Mucosa of descending colon (tissue), 3 donors: ENCODE results near the gene SIK2. TPM values are rescaled to one million over a fixed set of nuclear protein-coding genes. Genes with fewer than 3 reads are reported as not detected.

Experiments
- ATAC-seq: fragments of 200-7000 bp; cut with Tn5 transposase; one replicate; pipeline ENCODE4 v1.9.1; 2020; ENCODE audit warnings: mild to moderate bottlenecking, moderate library complexity
- DNase-seq, 3 donors: peaks; one replicate each; pipeline ENCODE4 v3.0.0-alpha.2; 2020
- H3K36me3 ChIP-seq: fragments of 200-600 bp; one replicate; pipeline ENCODE4 v1.8.0; 2021; ENCODE audit warnings: low read depth, mild to moderate bottlenecking
- H3K4me1 ChIP-seq: fragments of 200-600 bp; one replicate; pipeline ENCODE4 v1.8.0; 2021; ENCODE audit warnings: low read depth, mild to moderate bottlenecking
- H3K4me3 ChIP-seq: fragments of 200-600 bp; one replicate; pipeline ENCODE4 v1.8.0; 2021; ENCODE audit warnings: mild to moderate bottlenecking
- H3K9me3 ChIP-seq: fragments of 200-600 bp; one replicate; pipeline ENCODE4 v1.8.0; 2021; ENCODE audit warnings: mild to moderate bottlenecking
- intact Hi-C, 2 donors: fragments of 100-400 bp; cut with DNase I in 1 of 2; cut with micrococcal nuclease in 1 of 2; formaldehyde crosslinking; loops; one replicate each; pipeline versions ENCODE4 v1.11.0 to v1.11.1; 2022; cut with DNase I, micrococcal nuclease
- total RNA-seq, 3 donors: library from RNA; stranded (reverse); fragmentation: NEBNext Ultra II Directional in 2 of 3; extraction: Animal tissue kit (Norgen Biotek cat#: 25700) in 2 of 3; gene quantifications; one replicate each; pipeline versions ENCODE4 v1.2.1 to v1.2.4, GENCODE V29; 2021 to 2023
- TF ChIP-seq, protein P1 (sequence below): fragments of 200-600 bp; IDR thresholded peaks from one replicate; pipeline ENCODE4 v1.8.0; 2022; ENCODE audit warnings: antibody characterized with exemption, mild to moderate bottlenecking
- donor health status: DM: no; HTN: no; CAD: no; lungs with moderate emphysema.
- donor health status: DM: no; HTN: no; CAD: no.
- donor health status: DM: no; HTN: yes; CAD: no.

SIK2 gene
- total RNA-seq, 3 donors from 2014 or later = 22.0 to 23.0 (median 22.7) TPM

DNA sequence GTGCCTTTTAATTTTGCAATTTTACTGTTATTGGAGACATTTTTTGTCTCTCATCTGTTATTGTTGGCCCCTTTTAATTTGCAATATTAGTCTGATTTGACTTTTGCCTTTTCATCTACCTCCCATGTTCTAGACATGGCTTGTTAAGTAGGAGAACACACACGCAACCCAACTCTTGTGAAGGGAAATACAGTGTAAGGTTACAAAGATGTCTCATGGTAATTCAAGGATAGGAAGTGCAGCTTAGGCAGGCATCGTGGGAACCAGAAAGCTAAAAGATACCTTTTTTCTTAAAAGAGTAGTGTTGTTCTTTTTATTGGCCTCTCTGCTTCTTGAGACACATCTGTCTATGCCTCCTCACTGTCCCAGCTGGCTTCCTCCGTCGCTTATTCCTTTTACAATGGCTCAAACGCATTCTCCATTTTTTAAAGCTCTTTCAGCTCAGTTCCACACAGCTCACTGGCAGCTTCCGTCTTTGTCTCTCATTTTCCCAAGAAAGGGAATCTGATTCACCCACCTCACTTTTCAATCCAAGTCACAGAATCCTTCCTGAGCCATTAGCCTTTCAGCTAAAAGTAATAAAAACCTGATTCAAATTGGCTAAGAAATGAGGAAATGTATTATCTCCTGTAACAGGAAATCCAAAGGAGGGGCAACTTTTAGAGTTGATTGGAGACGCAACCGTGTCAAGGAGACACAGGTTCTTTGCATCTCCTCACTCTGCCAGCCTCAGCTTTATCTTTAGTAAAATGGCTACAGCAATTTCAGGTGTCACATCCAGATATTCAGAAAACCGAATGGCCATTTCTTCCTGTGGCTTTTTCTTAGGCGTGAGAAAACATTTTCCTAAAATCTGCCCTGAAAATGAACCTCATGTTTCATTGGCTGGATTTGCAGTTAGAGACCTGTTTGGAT is 57.2 kb downstream of the SIK2 start:
- Histone ChIP-seq H3K4me3 (no peak overlapping the region), H3K9me3 (no peaks in the 10 kb centered on the region), H3K4me1 (no peaks in the 10 kb centered on the region), H3K36me3 (no peaks in the 10 kb centered on the region)
- ATAC-seq = no peak
- intact Hi-C loops = no loop called here
- DNase-seq = no peak
- TF ChIP-seq, protein P1, sequence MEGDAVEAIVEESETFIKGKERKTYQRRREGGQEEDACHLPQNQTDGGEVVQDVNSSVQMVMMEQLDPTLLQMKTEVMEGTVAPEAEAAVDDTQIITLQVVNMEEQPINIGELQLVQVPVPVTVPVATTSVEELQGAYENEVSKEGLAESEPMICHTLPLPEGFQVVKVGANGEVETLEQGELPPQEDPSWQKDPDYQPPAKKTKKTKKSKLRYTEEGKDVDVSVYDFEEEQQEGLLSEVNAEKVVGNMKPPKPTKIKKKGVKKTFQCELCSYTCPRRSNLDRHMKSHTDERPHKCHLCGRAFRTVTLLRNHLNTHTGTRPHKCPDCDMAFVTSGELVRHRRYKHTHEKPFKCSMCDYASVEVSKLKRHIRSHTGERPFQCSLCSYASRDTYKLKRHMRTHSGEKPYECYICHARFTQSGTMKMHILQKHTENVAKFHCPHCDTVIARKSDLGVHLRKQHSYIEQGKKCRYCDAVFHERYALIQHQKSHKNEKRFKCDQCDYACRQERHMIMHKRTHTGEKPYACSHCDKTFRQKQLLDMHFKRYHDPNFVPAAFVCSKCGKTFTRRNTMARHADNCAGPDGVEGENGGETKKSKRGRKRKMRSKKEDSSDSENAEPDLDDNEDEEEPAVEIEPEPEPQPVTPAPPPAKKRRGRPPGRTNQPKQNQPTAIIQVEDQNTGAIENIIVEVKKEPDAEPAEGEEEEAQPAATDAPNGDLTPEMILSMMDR = no peak

- TF ChIP-seq, protein P1 = no peak
- DNase-seq (no peak), ATAC-seq (no peak)
- H3K4me1 ChIP-seq = no peaks in the 10 kb centered on the region
- intact Hi-C loops = no loop called here
- H3K4me3 ChIP-seq = no peak overlapping the region
- no peaks in the 10 kb centered on the region for H3K9me3 ChIP-seq
- no peaks in the 10 kb centered on the region for H3K36me3 ChIP-seq
Observed at GRCh38 chr11:111660822-111661221, 58.6 kb downstream of the SIK2 start.

GRCh38 chr11:111663820-111664219 is 61.6 kb downstream of the SIK2 start:
- ATAC-seq = peak; percentile 40
- Histone ChIP-seq H3K4me3 (no peak overlapping the region), H3K36me3 (no peaks in the 10 kb centered on the region), H3K4me1 (no peaks in the 10 kb centered on the region), H3K9me3 (no peaks in the 10 kb centered on the region)
- TF ChIP-seq, protein P1 = no peak
- DNase-seq = peak in 2 of 3 donors; percentile 33 to 65
- intact Hi-C loops = no loop called here

- no peaks in the 10 kb centered on the region for H3K36me3 ChIP-seq
- TF ChIP-seq, protein P1 = no peak
- DNase-seq (peak in 1 of 3 donors; percentile 25), ATAC-seq (no peak)
- H3K4me3 ChIP-seq = no peak overlapping the region
- no peaks in the 10 kb centered on the region for H3K4me1 ChIP-seq
- intact Hi-C loops = no loop called here
- no peaks in the 10 kb centered on the region for H3K9me3 ChIP-seq
Observed at GRCh38 chr11:111665777-111666176, 63.5 kb downstream of the SIK2 start.

DNA sequence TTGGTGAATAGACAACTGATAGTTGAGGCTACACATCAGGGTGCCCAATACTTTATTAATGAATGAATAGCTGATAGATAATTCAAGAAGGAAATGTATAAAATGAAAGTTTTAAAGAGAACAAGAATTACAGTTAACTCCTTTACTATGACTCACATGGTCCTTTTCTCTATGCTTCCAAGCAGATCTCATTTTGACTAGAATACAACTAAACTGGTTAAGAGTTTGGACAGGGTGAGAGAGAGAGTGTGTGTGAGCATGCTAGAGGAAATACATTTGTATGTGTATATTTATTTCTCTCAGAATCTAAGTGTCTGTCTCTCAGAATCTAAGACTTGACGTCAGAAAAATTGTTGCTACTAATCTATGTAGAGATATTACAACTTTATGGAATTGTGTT is 66.7 kb downstream of the SIK2 start:
- TF ChIP-seq, protein P1 = no peak
- intact Hi-C loops = no loop called here
- no peak for ATAC-seq
- H3K4me1 ChIP-seq = no peaks in the 10 kb centered on the region
- DNase-seq = no peak
- no peaks in the 10 kb centered on the region for H3K9me3 ChIP-seq
- no peaks in the 10 kb centered on the region for H3K36me3 ChIP-seq
- H3K4me3 ChIP-seq = no peak overlapping the region
